Astrocyte of the cerebellum (primary cell): Measurements from ENCODE around the gene GOLGB1.

Experiments
- DNase-seq: peaks from one replicate; pipeline ENCODE4 v3.0.0-alpha.2; 2011; ENCODE audit warnings: low read depth
- H3K4me3 ChIP-seq: 2 replicates; pipeline ENCODE4 v1.5.1; 2011; ENCODE audit warnings: mild to moderate bottlenecking, low read depth, low read length, moderate library complexity
- CTCF ChIP-seq: IDR thresholded peaks from 2 replicates; pipeline ENCODE4 v1.5.1; 2012; ENCODE audit warnings: low read length, low read depth, moderate library complexity, mild to moderate bottlenecking; ENCODE audit errors: missing control alignments
- in situ Hi-C: cut with HindIII; loops from 2 replicates; pipeline ENCODE4 v1.10.0; 2017; ENCODE audit warnings: low sequenced_read_pairs

The GOLGB1 gene

GRCh38 chr3:121658716-121659435 lies 90.7 kb downstream of the GOLGB1 start:
- no peak overlapping the region for H3K4me3 ChIP-seq
- TF ChIP-seq CTCF, result no peak
- DNase-seq, result no peak
- in situ Hi-C loops, result no loop called here

- H3K4me3 ChIP-seq, result no peak overlapping the region
Observed at GRCh38 chr3:121654493-121655385, 94.8 kb downstream of the GOLGB1 start.

GRCh38 chr3:121651684-121652083 lies 97.9 kb downstream of the GOLGB1 start:
- in situ Hi-C loops, result no loop called here
- DNase-seq, result no peak
- no peak for TF ChIP-seq CTCF
- H3K4me3 ChIP-seq, result no peak overlapping the region

More at GRCh38 chr3:121654493-121655385, 94.8 kb downstream of the GOLGB1 start:
- TF ChIP-seq CTCF, result no peak
- DNase-seq, result no peak
- in situ Hi-C loops, result no loop called here

- no peak for DNase-seq
- in situ Hi-C loops, result no loop called here
- H3K4me3 ChIP-seq, result no peak overlapping the region
- no peak for TF ChIP-seq CTCF
Observed at GRCh38 chr3:121649645-121650044, 99.9 kb downstream of the GOLGB1 start.

- no peak for TF ChIP-seq CTCF
- no peak overlapping the region for H3K4me3 ChIP-seq
- no peak for DNase-seq
- in situ Hi-C loops, result no loop called here
Observed at GRCh38 chr3:121648219-121648958, 101.2 kb downstream of the GOLGB1 start.

GRCh38 chr3:121645054-121645453 lies 104.5 kb downstream of the GOLGB1 start:
- in situ Hi-C loops, result no loop called here
- no peak overlapping the region for H3K4me3 ChIP-seq
- DNase-seq, result no peak
- TF ChIP-seq CTCF, result no peak
